Esophagus squamous epithelium (tissue), 5 donors: ENCODE measurements around the gene STX1B. TPM values are rescaled to one million over a fixed set of nuclear protein-coding genes. Genes with fewer than 3 reads are reported as not detected.
"Not testable (repeated sequence)": the region's sequence is repeated elsewhere in the genome, so short reads cannot be mapped to it uniquely, and the experiment has no call there.

Experiments used
- DNase-seq: peaks from one replicate; lab custom pipeline; 2025; lab: John Stamatoyannopoulos, UW
- H3K27ac ChIP-seq, 4 donors: fragments of 200-600 bp; sonication (generic); one replicate each; pipeline ENCODE4 v1.5.1; 2016 to 2019; ENCODE audit warnings: mild to moderate bottlenecking in 1 of 4
- H3K27me3 ChIP-seq, 4 donors: fragments of 200-600 bp; sonication (generic); 1 replicate in 3 of 4; 2 replicates in 1 of 4; pipeline versions ENCODE4 v1.5.1 to v1.6.0; 2017 to 2021; ENCODE audit warnings: antibody characterized with exemption in 1 of 4
- H3K36me3 ChIP-seq, 3 donors: fragments of 200-600 bp; sonication (generic); one replicate each; pipeline ENCODE4 v1.5.1; 2016 to 2019
- H3K4me1 ChIP-seq, 3 donors: fragments of 200-600 bp; sonication (generic); one replicate each; pipeline ENCODE4 v1.5.1; 2017 to 2019
- H3K4me3 ChIP-seq, 4 donors: fragments of 200-600 bp; sonication (generic); 1 replicate in 3 of 4; 2 replicates in 1 of 4; pipeline ENCODE4 v1.5.1; 2016 to 2019; ENCODE audit warnings: mild to moderate bottlenecking in 2 of 4, moderate library complexity in 1 of 4
- H3K9me3 ChIP-seq, 3 donors: fragments of 200-600 bp; sonication (generic); one replicate each; pipeline ENCODE4 v1.5.1; 2016 to 2019
- POLR2A ChIP-seq, 4 donors: fragments of 450-650 bp; IDR thresholded peaks; one replicate each; pipeline ENCODE4 v1.6.1; 2017; ENCODE audit warnings: antibody characterized with exemption in 4 of 4, mild to moderate bottlenecking in 4 of 4, moderate library complexity in 3 of 4
- WGBS, 2 donors: methylation state at CpG; one replicate each; pipeline ENCODE4 v1.1.5; 2018; 5-methylcytosine and 5-hydroxymethylcytosine counted together
- intact Hi-C: fragments of 100-400 bp; cut with DNase I; formaldehyde crosslinking; loops from one replicate; pipeline ENCODE4 v1.15.0; 2022
- small RNA-seq, 4 donors: library from RNA; depleted of rRNA; stranded (forward); fragments of <200 nt; gene quantifications; one replicate each; pipeline ENCODE3, GENCODE V24; 2016
- total RNA-seq, 4 donors: library from RNA; depleted of rRNA; stranded (reverse); fragments of >200 nt; gene quantifications; one replicate each; pipeline ENCODE4 v1.1.0, GENCODE V29; 2016
- TF ChIP-seq, protein P1 (sequence below), 6 experiments: fragments of 450-650 bp in 4 of 6; fragments of 200-600 bp in 2 of 6; sonication (generic) in 2 of 6; IDR thresholded peaks; one replicate each; pipeline ENCODE4 v1.5.1; 2016 to 2019; ENCODE audit warnings: antibody characterized with exemption in 6 of 6, mild to moderate bottlenecking in 4 of 6, moderate library complexity in 4 of 6
- donor health status: DM: yes; HTN: yes; CAD: no.

The STX1B gene
- total RNA-seq, 4 donors from 2014 or later: 0.06 to 1.5 (median 0.20) TPM

DNA sequence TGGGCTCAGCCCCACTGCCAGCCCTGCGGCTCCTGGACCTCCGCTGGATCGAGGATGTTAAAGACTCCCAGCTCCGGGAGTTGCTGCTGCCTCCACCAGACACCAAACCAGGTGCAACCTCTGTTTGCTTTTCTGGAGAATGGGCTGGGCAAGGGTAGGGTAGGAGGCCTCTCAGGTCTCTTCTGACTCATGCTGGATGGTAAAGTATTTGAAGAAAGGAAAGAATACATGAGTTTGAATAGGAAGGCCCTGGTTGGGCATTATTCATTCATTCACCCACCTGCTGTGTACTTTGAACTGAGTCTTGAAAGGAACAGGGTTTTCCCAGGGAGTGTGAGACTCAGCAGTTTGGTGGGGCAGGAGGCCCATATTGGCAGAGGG is 68.0 kb downstream of the STX1B start:
- 80% methylated on average over 1 to 2 of the region's 4 CpGs for WGBS, 2 donors
- Histone ChIP-seq H3K27ac (peak overlapping the region in 3 of 4 donors; percentile 49 to 77 (median 70)), H3K27me3 (no peaks in the 10 kb centered on the region), H3K9me3 (no peaks in the 10 kb centered on the region), H3K4me3 (peak overlapping the region in 1 of 4 donors; percentile 26), H3K36me3 (peaks cover 0 to 65% (median 15%) of the 10 kb centered on the region in 3 donors), H3K4me1 (peaks cover 19 to 41% (median 25%) of the 10 kb centered on the region in 3 donors)
- intact Hi-C loops: no loop called here
- DNase-seq: no peak
- TF ChIP-seq POLR2A (IDR thresholded peaks at IDR 0.05): no peak
- TF ChIP-seq, protein P1, sequence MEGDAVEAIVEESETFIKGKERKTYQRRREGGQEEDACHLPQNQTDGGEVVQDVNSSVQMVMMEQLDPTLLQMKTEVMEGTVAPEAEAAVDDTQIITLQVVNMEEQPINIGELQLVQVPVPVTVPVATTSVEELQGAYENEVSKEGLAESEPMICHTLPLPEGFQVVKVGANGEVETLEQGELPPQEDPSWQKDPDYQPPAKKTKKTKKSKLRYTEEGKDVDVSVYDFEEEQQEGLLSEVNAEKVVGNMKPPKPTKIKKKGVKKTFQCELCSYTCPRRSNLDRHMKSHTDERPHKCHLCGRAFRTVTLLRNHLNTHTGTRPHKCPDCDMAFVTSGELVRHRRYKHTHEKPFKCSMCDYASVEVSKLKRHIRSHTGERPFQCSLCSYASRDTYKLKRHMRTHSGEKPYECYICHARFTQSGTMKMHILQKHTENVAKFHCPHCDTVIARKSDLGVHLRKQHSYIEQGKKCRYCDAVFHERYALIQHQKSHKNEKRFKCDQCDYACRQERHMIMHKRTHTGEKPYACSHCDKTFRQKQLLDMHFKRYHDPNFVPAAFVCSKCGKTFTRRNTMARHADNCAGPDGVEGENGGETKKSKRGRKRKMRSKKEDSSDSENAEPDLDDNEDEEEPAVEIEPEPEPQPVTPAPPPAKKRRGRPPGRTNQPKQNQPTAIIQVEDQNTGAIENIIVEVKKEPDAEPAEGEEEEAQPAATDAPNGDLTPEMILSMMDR (IDR thresholded peaks at IDR 0.05): no peak

- H3K9me3 ChIP-seq: no peaks in the 10 kb centered on the region
- no peak for DNase-seq
- peak overlapping the region in 1 of 4 donors; percentile 26 for H3K4me3 ChIP-seq
- no peak for TF ChIP-seq POLR2A (IDR thresholded peaks at IDR 0.05)
- TF ChIP-seq, protein P1 (IDR thresholded peaks at IDR 0.05): peak; percentile 75 to 92 (median 88)
- intact Hi-C loops: no loop called here
- peaks cover 19 to 41% (median 26%) of the 10 kb centered on the region in 3 donors for H3K4me1 ChIP-seq
- no peaks in the 10 kb centered on the region for H3K27me3 ChIP-seq
- 70% methylated on average over 3 of the region's 15 CpGs for WGBS, 2 donors
- H3K36me3 ChIP-seq: peaks cover 0 to 65% (median 15%) of the 10 kb centered on the region in 3 donors
- peak overlapping the region in 3 of 4 donors; percentile 49 to 77 (median 70) for H3K27ac ChIP-seq
These were observed 68.6 kb downstream of the STX1B start for GRCh38 chr16:30941600-30942425.

- DNase-seq, H3K27me3 ChIP-seq, intact Hi-C loops, H3K4me3 ChIP-seq, H3K9me3 ChIP-seq: not testable (repeated sequence)
- H3K36me3 ChIP-seq: peaks cover 0 to 61% (median 24%) of the 10 kb centered on the region in 3 donors
- H3K4me1 ChIP-seq: peaks cover 19 to 47% (median 26%) of the 10 kb centered on the region in 3 donors
- H3K27ac ChIP-seq: peak overlapping the region; percentile 47 to 77 (median 72)
- 56 to 81% methylated on average over 7 to 8 of the region's 8 CpGs for WGBS, 2 donors
These were observed 70.9 kb downstream of the STX1B start for GRCh38 chr16:30939571-30939970.

Small RNA genes within 50 kb of the gene (small RNA-seq; reads per million reads assigned to genes)
- gene AC135048.1: 0 reads per million in 4 donors

Other genes starting within 250 kb of the STX1B start
- 1 to 10 TPM in 3 of 4 donors, not detected in 1; 1.3 to 5.0 (median 3.4) TPM for gene CFAP119, start 248.6 kb downstream of the STX1B start, total RNA-seq
- 10 to 100 TPM; 53.8 to 81.1 (median 73.4) TPM for gene RNF40, start 248.3 kb downstream of the STX1B start, total RNA-seq
- gene ZNF629, start 223.4 kb downstream of the STX1B start, total RNA-seq: 10 to 100 TPM in 1 of 4 donors, 1 to 10 TPM in 3; 5.0 to 11.4 (median 6.2) TPM
- 10 to 100 TPM; 16.2 to 41.4 (median 25.8) TPM for gene BCL7C, start 116.6 kb downstream of the STX1B start, total RNA-seq
- gene CTF1, start 114.0 kb downstream of the STX1B start, total RNA-seq: 1 to 10 TPM in 3 of 4 donors, under 1 TPM in 1; 0.53 to 3.6 (median 1.8) TPM
- gene FBXL19, start 87.1 kb downstream of the STX1B start, total RNA-seq: 10 to 100 TPM; 17.0 to 28.7 (median 25.1) TPM
- 10 to 100 TPM in 3 of 4 donors, 1 to 10 TPM in 1; 4.0 to 28.6 (median 18.0) TPM for gene ORAI3, start 61.6 kb downstream of the STX1B start, total RNA-seq
- gene SETD1A, start 52.9 kb downstream of the STX1B start, total RNA-seq: 1 to 10 TPM; 3.5 to 8.0 (median 5.4) TPM
- 10 to 100 TPM in 1 of 4 donors, 1 to 10 TPM in 3; 6.9 to 17.0 (median 8.8) TPM for gene HSD3B7, start 25.4 kb downstream of the STX1B start, total RNA-seq
- gene STX4, start 22.9 kb upstream of the STX1B start, total RNA-seq: 10 to 100 TPM; 19.0 to 35.9 (median 25.1) TPM
- gene ZNF668, start 63.6 kb upstream of the STX1B start, total RNA-seq: 10 to 100 TPM in 2 of 4 donors, 1 to 10 TPM in 2; 8.6 to 14.9 (median 10.7) TPM
- gene ZNF646, start 63.8 kb upstream of the STX1B start, total RNA-seq: 10 to 100 TPM in 2 of 4 donors, 1 to 10 TPM in 2; 6.5 to 13.4 (median 10.0) TPM
- 1 to 10 TPM in 3 of 4 donors, under 1 TPM in 1; 0.41 to 1.3 (median 1.1) TPM for gene PRSS53, start 78.3 kb upstream of the STX1B start, total RNA-seq
- gene VKORC1, start 84.2 kb upstream of the STX1B start, total RNA-seq: 10 to 100 TPM; 27.6 to 56.6 (median 44.0) TPM
- 10 to 100 TPM; 26.6 to 39.8 (median 33.5) TPM for gene BCKDK, start 97.7 kb upstream of the STX1B start, total RNA-seq
- gene KAT8, start 107.0 kb upstream of the STX1B start, total RNA-seq: 10 to 100 TPM; 25.7 to 57.2 (median 30.4) TPM
- 100 to 1,000 TPM in 1 of 4 donors, 10 to 100 TPM in 3; 39.2 to 121 (median 49.2) TPM for gene PRSS8, start 125.1 kb upstream of the STX1B start, total RNA-seq
- 1 to 10 TPM in 2 of 4 donors, under 1 TPM in 2; 0.38 to 4.2 (median 1.9) TPM for gene PRSS36, start 139.4 kb upstream of the STX1B start, total RNA-seq
- gene FUS, start 169.5 kb upstream of the STX1B start, total RNA-seq: 10 to 100 TPM; 30.2 to 97.8 (median 55.1) TPM
- 10 to 100 TPM; 53.0 to 70.7 (median 63.9) TPM for gene PYCARD, start 192.1 kb upstream of the STX1B start, total RNA-seq
- not detected for gene TRIM72, start 203.5 kb upstream of the STX1B start, total RNA-seq
- gene PYDC1, start 206.5 kb upstream of the STX1B start, total RNA-seq: not detected
- 10 to 100 TPM in 1 of 4 donors, 1 to 10 TPM in 1, under 1 TPM in 2; 0.19 to 20.2 (median 3.1) TPM for gene ITGAM, start 249.3 kb upstream of the STX1B start, total RNA-seq